ENCODE results near the gene STK10.
"Not testable (repeated sequence)": the region's sequence is repeated elsewhere in the genome, so short reads cannot be mapped to it uniquely, and the experiment has no call there.

Gene STK10

DNA sequence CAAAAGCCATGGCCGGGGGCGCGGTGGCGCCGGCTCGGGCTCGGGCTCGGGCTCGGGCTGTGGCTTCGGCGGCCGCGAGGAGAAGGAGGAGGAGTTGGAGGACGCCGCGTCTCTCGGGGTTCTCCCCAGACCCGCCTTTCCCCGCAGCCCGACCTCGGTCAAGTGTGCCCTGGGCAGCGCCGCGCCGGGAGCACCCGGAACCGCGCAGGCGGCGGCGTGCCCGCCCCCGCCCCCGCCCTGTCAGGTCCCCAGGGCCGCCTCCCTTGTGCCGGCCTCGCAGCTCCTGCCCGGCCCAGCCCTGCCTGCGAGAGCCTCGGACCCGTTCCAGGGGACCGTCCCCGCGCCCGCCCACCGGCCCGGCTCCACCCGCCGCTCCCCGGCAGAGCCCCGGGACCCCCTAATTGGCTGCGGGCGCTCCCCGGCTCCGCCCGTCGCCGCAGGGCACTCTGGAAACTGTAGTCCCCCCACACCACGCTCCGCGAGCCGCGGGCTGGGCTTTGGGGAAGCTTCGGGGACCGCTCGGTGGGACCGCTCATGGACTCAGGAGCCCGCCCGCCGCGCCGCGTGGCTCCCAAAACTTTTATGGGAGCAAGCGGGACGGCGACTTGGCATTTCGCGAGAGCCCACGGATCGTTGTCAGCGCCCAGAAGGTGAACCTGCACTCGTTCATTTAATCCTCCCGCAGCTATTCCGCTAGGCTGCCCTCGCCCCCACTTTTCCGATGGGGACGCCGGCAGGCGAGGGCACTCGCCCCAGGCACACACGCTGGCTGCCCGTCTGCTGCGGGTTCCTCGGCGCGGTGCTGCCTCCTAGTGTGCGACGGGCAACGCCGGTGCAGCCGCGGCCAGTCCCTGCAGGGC, at the start of gene STK10:
TSS of gene STK10 (minus strand) at position 192 of the 860 bp plus-strand sequence. CDS start at position 10, 182 bp downstream.
- peak; percentile 90 to 92 for DNase-seq

DNA sequence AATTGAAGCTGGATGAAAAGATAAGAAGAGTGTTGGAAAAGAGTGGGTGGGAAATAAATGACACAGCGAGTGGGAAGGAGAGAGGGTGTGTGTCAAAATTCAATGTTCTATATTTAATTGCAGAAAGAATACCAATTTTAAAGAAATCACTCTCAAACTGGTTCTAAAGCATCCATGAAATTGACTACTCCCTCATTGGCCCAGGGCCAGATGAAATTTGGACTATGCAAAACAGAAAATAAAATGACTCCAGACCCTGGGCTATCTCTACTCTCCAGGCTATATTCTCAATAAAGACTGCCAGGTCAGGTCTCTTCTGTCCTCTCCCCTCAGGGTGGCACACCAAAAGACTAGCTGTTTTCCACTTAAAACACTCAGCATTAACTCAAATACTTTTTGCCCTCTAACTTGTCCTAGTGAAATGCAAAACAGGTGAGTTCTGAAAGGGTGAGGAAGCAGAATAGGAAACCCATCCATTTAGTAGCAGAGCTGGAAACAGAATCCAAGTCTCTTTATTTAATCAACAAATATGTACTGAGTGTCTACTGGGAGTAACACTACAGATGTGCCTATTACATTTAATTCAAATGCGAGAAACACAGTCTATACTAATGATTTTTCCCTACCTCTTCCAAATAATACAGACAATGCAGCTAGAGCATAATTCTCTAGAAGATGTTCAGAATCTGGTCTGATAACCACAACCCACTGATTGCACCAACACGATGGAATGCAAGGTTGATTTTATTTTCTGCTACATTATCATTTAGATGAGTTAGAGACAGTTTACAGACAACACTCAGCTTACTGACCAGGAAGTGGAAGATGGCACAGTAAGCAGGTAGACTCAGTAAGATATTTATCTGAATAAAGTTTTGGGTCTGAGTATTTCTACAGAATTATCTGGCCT, 48.1 kb upstream of the STK10 start:
- no peak for DNase-seq

DNA sequence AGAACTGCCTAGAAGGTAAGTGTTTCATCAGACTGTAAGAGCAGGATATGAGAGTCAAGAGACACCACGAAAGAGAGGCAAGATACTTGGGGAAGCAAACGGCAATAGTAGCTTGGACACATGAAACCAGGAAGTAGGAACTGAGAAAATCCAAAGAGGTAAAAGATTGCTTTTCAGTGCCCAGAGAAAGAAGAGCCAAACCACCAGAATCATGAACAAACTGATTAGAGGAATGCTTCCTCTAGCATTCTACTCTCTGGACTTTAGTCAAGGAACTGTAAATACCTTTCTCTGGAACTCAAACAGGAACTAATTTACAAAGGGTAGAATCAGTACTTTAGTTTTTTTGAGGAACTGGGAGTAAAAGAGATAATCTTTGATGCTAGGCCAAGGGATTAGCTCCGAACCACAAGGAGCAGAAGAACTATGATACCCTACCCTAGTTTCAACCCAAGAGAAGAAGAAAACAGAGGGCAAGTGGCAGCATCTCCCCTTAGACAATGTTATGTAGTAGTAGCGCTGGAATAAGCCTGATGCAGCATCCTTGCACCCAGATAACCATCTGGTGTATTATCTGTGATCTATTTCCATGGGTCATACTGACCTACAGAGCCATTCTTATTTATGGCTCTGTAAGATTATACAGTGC, 47.2 kb upstream of the STK10 start:
- DNase-seq = no peak

DNA sequence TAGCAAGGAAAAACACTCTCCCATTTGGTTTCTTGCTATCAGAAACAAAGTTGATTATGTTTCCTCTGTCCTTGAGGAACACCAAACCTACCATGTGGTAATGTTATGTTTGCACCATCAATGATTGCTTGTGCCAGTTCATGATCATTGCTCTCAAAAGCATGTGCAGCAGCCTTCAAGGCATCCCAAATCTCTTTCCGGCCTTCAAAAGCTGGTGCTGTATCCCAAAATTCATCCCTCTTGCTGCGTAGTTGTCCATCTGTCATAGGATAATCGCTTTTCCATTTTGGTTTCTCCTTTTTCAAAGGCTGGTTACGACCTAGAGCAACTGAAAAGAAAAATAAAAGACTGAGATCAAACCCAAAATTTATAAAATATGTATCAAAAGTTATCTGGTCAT, 46.0 kb upstream of the STK10 start:
- DNase-seq = no peak

DNA sequence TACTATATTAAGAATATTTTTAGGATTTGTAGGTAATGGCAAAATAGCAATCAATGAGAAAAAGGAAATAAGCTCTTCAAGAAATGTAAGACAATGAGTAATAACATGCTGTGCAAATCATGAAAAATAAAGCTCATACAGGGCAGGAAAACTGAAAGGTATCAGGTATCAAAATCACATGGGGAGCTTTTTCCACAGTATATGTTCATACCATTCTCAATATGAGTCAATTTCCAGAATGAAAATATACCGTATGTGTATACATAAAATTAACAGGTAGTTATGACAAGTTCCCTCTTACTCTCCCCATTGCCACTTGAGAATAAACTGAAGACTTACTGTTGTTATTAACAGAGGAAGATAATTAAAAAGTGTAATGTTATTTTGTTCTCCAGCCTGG, 41.9 kb upstream of the STK10 start:
- no peak for DNase-seq

DNA sequence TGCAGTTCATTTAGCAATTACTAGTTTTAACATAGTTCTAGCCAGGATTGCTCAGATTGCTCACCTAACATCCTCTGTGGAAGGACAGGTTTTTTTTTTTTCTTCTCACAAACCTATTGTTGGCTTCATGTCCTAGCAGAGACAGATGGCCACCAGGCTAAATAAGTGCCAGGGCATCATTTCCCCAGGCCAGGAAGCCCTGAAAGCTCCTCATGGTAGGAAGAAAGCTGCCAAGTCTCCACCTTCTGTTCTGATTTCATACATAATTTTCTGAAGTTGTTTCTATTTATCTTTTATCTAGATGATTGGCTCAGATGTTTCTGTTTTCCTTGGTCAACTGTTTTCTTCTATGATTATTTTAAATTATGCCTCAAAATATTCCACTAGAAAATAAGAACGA, 37.0 kb upstream of the STK10 start:
- DNase-seq = peak; percentile 10 to 44

DNA sequence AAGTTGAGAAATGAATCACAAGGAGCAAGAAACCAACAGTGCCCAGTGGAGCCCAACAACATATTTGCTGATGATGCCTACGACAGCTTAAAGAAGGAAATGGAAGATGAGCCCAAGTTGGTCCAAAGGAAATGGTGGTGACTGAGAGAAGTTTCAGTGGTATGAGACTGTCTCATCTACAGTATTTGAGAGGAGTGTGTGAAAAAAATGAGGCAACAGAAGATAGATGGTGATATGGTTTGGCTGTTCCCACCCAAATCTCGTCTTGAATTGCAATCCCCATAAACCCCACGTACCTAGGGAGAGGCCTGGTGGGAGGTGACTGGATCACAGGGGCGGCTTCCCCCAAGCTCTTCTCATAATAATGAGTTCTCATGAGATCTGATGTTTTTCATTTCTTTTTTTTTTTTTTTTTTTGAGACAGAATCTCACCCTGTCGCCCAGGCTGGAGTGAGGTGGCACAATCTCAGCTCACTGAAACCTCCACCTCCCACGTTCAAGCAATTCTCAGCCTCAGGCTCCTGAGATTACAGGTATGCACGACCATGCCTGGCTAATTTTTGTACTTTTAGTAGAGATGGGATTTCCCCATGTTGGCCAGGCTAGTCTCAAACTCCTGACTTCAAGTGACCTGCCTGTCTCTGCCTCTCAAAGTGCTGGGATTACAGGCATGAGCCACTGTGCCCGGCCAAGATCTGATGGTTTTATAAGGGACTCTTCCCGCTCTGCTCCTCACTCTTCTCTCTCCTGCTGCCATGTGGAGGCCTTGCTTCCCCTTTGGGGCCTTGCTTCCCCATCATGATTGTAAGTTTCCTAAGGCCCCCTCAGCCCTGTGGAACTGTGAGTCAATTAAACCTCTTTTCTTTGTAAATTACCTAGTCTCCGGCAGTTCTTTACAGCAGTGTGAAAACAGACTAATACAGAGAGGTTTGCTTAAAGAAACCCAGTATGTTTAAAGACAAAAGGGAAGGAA, 36.2 kb upstream of the STK10 start:
- DNase-seq = no peak

DNA sequence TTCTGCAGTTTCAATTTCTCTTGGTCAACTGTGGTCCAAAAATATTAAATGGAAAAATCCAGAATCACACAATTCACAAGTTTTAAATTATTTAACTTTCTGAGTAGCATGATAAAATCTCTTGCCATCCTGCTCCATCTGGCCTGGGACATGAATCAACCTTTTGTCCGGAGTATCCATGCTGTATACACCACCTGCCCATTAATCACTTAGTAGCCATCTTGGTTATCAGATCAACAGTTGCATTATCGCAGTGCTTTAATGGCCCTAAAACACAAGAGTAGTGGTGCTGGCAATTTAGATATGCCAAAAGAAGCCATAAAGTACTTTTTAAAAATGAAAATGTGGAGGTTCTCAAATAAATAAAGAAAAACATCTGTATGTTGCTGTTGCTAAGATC, 31.3 kb upstream of the STK10 start:
- DNase-seq = no peak

DNA sequence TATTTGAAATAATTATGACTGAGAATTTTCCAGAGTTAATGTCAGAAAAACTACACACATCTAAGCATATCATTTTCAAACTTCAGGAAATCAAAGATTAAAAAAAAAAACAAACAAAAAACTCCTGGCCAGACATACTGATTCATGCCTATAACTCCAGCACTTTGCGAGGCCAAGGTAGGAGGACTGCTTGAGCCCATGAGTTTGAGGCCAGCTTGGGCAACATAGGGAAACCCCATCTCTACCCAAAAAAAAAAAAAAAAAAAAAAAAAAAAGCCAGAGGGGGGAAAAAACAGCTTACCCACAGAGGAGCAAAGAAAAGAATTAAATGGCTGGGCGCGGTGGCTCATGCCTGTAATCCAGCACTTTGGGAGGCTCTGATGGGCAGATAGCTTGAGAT, 28.3 kb upstream of the STK10 start:
- no peak for DNase-seq

DNA sequence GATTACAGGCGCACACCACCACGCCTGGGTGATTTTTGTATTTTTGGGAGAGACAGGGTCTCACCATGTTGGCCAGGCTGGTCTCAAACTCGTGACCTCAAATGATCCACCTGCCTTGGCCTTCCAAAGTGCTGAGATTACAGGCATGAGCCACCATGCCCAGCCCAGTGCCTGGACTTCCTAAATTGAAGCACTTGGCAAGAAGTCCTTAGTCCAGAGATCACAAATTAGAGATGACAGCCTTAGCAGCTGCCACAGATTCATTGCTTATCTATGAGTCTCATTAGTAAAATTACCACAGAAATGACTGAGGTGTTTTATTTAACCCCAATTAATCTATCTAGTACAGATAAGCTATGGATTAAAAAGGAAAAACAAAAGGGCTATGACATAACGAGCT, 25.1 kb upstream of the STK10 start:
- DNase-seq = no peak

DNA sequence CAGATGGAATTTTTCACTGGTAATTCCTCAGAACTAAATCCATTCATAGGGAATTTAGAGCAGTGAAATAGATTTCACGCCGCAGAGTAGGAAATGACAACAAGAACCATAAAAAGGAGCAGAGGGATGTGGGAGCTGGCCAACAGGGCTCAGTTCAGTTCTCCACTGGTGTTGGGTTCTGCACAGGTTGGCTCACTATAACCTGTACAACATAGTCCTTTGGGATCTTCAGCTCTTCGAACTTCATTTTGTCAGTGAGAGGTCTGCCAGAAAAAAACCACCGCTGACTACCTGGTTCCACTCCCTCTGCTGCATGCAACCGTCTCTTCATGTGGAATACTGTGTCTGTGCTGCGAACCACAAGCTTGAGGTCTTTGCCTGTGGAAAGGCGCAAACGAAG, 23.7 kb upstream of the STK10 start:
- DNase-seq = no peak

DNA sequence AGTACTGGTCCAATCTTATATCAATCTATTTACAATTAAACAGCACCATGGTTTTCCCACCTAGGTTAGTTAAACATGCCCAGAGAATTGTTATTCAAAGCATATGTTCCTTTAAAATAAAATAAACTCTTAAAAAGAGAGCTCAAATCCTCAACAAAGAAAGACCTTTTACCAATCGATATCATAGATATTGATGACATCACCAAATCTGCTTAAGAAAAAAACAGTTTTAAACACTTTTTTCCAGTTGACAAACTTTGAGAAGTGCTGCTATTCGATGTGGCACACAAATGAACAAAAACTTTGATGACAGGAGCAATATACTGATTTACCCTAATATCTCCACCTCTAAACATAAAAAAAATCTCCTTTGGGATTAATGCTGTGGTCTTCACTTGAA, 21.7 kb upstream of the STK10 start:
- no peak for DNase-seq

DNA sequence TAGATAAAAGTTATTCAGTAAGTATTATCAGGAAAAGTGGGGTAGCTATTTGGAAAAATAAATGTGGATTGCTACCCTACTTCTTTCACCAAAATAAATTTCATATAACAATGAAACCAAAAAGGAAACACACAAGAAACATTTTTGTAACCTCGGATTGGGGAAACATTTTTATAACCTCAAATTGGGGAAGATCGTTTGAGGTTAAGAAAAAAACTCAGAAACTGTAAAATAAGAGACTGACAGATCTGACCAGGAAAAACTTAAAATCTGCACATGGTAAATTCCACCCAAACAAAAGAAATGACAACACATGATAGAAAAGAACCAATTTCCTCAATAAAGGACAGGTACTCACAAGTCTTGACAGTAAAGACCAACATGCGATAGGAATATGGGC, 19.5 kb upstream of the STK10 start:
- no peak for DNase-seq

DNA sequence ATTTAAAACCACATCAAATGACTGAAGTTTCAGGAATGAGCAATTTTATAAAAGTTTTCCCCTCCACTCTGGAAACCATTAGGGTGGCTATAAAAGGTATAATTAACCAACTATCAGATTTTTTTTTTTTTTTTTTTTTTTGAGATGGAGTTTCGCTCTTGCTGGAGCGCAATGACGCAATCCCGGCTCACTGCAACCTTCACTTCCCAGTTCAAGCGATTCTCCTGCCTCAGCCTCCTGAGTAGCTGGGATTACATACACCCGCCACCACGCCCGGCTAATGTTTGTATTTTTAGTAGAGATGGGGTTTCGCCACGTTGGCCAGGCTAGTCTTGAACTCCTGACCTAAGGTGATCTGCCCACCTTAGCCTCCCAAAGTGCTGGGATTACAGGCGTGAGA, 18.0 kb upstream of the STK10 start:
- not testable (repeated sequence) for DNase-seq

DNA sequence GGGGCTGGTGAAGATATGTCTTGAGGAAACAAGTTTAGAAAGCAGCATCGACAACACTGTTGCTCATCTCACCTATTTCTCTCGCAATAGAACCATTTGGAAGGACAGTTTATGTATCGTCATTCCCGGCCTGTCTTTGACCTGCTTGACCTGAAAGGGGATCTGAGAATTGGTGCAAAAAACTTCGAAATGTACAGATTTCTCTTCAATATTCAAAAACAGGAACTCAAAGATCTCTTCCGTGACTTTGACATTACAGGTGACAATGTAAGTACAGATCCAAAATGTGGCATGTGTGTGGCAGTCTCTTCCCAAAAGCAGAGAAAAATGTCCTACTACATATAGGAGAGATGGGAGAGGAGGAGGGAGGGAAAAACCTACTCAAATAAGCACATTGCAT, 12.5 kb upstream of the STK10 start:
- DNase-seq = no peak

DNA sequence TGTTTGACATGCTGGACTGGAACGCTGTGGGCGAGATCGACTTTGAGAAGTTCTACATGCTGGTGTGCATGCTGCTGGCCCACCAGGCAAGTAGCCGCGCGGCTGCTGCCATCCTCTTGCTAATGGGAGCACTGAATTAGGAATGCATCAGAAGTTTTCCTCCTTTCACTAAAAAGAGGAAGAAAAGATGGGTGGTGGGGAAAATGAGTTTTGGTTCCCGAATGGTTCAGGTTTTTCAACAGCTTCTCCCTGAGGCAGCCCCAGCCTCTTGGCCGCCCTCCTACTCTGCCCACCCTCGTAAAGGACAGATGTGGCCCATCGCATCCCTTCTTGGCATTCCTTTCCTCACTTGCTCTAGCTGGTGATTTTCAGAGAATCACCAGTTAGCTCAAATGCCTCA, 11.4 kb upstream of the STK10 start:
- no peak for DNase-seq

DNA sequence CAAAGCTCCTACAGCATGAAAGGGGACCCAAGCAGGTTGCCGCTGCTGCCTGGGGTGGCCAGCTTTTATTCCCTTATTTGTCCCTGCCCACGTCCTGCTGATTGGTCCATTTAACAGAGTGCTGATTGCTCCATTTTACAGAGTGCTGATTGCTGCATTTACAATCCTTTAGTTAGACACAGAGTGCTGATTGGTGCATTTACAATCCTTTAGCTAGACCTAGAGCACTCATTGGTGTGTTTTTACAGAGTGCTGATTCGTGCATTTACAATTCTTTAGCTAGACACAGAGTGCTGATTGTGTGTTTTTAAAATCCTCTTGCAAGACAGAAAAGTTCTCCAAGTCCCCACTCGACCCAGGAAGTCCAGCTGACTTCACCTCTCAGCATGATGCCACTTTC, 9.8 kb upstream of the STK10 start:
- DNase-seq = not testable (repeated sequence)

DNA sequence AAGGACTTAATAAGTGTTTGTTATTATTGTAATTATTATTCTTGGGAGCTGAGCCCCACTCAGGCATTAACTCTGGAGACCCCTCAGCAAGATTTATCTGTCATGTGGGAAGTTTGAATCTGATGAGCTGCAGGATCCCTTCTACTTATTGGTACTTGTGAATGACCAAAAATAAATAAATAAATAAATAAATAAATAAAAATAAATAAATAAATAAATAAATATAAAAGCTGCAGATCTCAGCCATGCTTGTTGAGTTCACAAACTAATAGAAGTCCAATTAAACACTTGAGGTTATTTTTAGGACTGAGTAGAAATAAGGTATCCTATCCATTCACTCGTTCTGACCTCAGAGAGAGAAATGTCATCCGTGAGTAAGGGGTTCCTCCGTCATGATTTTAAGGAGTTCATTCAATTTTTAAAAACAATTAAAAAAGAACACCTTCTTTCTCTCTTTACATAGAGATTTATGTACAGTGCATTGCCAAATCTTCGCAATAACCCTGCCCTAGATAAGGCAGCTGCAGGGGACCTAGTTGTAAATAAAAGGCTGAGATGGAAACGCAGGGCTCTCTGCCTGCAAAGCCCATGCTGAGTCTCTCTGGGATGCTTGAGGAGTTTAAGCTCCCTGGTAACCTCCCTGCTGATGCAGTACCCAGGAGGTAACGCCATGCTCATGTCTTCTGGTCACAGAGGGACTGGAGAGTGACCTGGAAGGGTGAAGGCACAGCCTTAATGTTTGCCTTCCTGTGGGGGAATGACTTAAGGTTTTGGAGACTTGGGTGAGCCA, 7.2 kb upstream of the STK10 start:
- no peak for DNase-seq

DNA sequence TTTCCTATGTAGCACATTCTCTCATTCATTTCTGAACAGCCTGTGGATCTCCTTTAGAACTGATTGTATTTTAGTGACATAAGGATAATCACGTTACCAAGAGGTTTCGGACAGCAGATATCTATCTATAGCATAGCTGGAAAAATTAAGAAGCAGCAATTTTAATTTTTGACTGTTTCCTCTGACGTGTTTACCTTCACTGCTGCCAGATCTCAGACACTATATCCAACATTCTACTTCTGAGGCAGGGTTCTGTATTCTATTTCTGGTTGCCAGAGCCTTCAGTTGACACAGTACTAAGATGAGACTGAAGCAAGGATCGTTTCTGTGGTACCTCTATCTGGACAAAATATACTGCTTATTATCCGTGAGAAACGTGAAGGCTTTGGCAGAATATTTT, 5.8 kb upstream of the STK10 start, which contains the start of gene EFCAB9:
TSS of gene EFCAB9 (plus strand) at position 301 of the 400 bp plus-strand sequence. CDS start at position 302, 1 bp downstream.
- no peak for DNase-seq

DNA sequence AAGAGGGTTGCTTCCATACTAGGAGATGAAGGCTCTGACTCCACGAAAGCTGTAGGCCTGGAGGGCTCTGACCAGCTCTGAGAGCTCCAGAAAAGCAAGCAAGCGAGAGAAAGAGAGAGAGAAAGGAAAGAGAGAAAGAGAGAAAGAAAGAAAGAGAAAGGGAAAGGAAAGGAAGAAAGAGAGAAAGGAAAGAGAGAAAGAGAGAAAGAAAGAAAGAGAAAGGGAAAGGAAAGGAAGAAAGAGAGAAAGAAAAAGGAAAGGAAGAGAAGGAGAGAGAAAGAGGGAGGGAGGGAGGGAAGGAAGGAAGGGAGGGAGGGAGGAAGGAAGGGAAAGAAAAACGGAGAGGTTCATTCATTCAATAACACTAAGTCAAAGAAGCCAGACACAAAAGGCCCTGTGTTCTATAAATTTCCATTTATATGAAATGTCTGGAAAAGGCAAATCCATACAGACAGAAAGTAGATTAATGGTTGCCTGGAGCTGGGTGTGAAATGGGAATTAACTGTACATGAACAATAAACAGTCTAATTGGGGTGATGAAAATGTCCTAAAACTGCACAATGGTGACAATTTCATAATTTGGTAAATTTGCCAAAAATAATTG, 1.8 kb upstream of the STK10 start:
- DNase-seq = no peak
